Fibroblast of upper back skin (primary cell): ENCODE results near the gene GREB1L.
"Not testable (repeated sequence)": the region's sequence is repeated elsewhere in the genome, so short reads cannot be mapped to it uniquely, and the experiment has no call there.

Experiments used
- DNase-seq: peaks from one replicate; pipeline ENCODE4 v3.0.0-alpha.2; 2013

Gene GREB1L

GRCh38 chr18:21242141-21242779, at the start of gene GREB1L:
TSS of gene GREB1L (plus strand) at chr18:21242232. CDS start at chr18:21383519, 141,287 bp downstream.
- DNase-seq = peak; percentile 36

DNA sequence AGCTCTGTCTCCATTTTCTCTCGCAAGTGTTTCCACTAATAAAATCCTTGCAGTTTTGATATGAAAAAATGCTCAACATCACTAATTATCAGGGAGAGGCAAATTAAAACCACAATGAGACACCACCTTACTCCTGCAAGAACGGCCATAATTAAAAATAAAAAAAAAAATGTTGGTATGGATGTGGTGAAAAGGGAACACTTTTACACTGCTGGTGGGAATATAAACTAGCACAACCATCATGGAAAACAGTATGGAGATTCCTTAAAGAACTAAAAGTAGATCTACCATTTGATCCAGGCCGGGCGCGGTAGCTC, 49.8 kb upstream of the GREB1L start:
- DNase-seq = no peak

DNA sequence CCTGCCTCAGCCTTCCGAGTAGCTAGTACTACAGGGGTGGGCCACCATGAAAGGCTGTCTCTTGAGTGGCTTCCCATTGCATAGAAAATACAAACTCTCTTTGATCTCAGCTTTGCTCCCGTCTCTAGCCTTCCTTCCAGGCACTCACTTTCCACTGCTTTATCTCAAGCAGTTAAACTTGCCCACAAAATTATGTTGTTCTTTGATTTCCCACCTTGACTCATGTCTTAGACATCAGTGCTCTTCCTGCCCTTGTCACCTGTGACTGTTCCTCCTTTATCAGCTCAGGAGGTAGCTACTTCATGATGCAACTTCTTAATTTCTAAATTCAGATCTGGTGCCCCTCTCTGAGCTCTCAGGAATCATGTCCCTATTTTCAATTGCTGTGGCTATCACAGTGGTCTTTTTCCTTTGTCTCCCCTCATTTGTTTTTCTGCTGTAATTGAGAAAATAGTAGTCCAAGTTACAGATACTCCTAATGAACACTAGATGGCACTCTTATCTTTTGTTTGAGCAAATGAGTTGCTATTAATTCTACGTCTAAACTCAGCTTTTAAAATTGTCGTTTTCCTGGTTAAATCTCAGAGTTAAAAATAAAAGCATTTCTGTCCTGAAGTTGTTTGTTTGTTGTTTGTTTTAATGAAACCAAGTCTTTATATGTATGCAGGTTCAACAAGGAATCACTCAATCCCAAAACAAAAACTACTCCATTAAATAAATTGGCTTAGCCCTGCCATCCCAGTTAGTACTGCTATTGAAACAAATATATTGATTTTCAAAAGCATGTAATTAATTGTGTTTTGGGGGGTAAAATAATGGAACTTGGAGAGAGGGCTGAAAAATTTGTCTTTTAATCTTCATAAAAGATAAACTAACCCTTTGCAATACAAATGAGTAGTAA, 46.9 kb upstream of the GREB1L start:
- peak; percentile 51 for DNase-seq

GRCh38 chr18:21196426-21196825, 45.6 kb upstream of the GREB1L start:
- DNase-seq = no peak

DNA sequence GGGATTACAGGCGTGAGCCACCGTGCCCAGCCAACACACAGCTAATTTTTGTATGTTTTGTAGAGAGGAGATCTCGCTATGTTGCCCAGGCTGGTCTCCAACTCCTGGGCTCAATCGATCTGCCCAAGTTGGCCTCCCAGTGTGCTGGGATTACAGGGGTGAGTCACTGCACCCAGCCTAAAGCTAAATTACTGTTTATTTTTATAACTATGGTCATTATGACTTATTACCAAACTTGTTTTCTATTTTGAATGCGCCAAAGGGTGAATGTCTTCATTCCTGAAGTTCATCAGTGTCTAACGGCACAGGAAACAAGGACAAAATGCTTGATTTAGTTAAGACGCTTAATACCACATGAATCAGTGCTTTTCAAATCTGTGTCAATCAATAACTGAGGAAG, 38.9 kb upstream of the GREB1L start:
- DNase-seq = no peak

DNA sequence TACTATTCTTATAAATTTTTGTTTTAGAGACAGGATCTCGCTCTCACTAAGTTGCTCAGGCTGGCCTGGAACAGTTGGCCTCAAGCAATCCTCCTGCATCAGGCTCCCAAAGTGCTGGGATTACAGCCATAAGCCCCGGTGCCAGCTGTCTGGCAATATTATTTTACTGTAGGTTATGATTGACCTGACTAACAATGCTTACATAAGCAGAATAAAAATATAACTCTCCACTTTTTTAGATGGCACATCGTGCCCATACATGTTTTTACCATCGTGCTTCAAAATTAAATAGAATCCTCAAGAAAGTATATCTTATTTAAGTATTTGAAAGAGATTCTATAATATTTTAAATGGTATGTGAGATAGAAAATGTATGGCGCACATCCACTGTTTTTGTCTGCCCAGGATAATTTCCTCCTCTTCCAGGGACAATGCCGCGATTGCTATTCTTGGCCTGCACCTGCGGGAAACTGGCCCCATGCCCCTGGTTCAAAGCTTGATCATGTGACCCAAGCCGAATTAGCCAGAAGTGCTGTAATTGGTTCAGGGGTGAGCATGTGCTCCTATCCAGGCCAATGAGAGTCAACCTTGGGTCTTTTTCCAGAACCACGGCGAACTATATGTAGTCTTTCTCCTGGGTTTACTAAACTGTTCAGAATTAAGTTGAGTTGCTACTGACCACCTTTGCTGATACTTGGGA, 38.3 kb upstream of the GREB1L start:
- DNase-seq = no peak

GRCh38 chr18:21205695-21206094, 36.3 kb upstream of the GREB1L start:
- DNase-seq = no peak

GRCh38 chr18:21210278-21210677, 31.8 kb upstream of the GREB1L start:
- DNase-seq = no peak

DNA sequence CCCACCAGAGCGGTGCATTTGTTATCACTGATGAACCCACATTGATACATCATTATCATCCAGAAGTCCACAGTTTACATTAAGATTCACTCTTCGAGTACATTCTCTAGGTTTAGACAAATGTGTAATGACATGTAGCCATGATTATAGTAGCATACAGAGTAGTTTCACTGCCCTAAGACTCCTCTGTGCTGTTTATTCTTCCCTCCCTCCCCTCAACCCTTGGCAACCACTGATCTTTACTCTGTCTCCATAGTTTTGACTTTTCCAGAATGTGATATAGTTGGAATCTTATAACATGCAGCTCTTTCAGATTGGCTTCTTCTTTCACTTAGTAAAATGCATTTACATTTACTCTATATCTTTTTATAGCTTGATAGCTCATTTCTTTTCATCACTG, 31.2 kb upstream of the GREB1L start:
- DNase-seq = no peak

DNA sequence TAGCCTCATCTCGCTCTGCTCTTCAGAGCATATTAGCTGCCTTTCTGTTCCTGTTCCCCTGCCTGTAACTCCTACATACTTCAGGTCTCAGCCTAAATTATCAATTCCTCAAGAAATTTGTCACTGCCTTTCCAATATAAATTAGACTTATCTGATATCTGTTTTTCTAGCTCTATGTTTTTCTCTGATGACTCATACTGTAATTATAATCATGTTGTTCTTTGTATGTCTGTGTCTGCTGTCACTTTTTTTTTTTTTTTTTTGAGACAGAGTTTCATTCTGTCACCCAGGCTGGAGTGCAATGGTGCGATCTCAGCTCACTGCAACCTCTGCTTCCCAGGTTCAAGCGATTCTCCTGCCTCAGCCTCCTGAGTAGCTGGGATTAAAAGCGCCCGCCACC, 27.6 kb upstream of the GREB1L start:
- DNase-seq = not testable (repeated sequence)

DNA sequence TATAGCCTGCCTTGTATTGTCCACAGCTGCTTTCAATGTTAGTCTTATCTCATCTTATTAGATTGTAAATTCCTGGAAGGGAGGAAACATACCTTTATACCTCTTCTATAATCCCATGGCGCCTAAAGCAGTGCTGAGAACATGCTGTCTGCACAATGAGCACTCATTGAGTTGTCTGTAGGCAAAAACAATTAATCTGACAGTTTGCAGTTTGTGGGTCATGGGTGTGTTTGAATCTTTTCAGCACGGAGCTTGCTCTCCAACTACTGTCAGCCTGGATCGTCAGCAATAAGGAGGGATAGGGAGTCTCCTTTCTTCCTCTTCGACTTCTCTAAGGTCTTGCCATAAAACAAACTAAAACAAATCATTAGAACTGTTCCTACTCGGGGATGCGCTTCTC, 26.5 kb upstream of the GREB1L start:
- DNase-seq = no peak

- DNase-seq = no peak
Observed at GRCh38 chr18:21218862-21219261, 23.2 kb upstream of the GREB1L start.

DNA sequence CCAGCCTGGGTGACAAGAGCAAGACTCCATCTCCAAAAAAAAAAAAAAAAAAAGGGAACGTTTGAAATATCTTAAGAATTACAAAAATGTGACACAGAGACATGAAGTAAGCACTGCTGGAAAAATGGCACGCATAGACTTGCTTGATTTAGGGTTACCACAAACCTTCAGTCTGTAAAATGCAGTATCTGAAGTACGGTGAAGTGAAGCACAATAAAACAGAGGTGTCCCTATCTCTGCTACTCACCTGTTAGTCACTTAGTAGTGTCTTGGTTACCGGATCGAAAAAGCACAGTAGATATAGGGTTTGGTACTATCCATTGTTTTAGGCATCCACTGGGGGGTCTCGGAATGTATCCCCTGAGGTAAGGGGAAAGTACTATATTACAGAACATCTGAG, 11.6 kb upstream of the GREB1L start:
- peak; percentile 5 for DNase-seq

GRCh38 chr18:21241301-21242048, 557 bp upstream of the GREB1L start:
- DNase-seq = no peak

GRCh38 chr18:21242780-21243401, 859 bp downstream of the GREB1L start:
- DNase-seq = no peak

GRCh38 chr18:21254576-21254975, 12.5 kb downstream of the GREB1L start:
- DNase-seq = no peak

- no peak for DNase-seq
Observed at GRCh38 chr18:21255211-21255610, 13.2 kb downstream of the GREB1L start.

GRCh38 chr18:21257386-21257785, 15.4 kb downstream of the GREB1L start:
- peak; percentile 54 for DNase-seq

GRCh38 chr18:21260621-21261020, 18.6 kb downstream of the GREB1L start:
- DNase-seq = no peak

DNA sequence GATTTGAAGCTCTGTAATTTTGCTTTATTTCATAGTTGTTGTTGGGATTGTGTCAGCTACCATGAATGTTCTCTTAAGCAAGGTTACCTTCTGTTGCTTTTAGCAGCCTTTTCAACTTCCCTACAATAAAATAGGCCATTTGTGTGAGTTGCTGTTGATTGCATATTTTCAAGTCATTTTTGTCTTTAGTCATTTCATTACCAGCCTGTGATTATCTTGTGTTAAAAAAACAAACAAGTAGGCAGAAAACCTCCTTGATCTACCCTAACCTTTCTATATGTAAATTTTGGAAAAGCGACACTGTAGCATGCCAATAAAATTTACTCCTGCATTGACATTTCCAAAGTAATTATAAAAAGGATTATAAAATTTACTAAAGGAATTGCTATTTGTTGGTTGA, 19.3 kb downstream of the GREB1L start:
- no peak for DNase-seq

GRCh38 chr18:21262244-21262643, 20.2 kb downstream of the GREB1L start:
- DNase-seq = no peak

GRCh38 chr18:21262979-21263378, 20.9 kb downstream of the GREB1L start:
- no peak for DNase-seq

GRCh38 chr18:21264651-21265050, 22.6 kb downstream of the GREB1L start:
- DNase-seq = no peak
